Measurements from ENCODE around the gene LRP5. TPM values are rescaled to one million over a fixed set of nuclear protein-coding genes. Genes with fewer than 3 reads are reported as not detected.
"Not testable (repeated sequence)": the region's sequence is repeated elsewhere in the genome, so short reads cannot be mapped to it uniquely, and the experiment has no call there.

LRP5 gene
- total RNA-seq, 1 experiment from 2014 or later: 0.07 TPM

DNA sequence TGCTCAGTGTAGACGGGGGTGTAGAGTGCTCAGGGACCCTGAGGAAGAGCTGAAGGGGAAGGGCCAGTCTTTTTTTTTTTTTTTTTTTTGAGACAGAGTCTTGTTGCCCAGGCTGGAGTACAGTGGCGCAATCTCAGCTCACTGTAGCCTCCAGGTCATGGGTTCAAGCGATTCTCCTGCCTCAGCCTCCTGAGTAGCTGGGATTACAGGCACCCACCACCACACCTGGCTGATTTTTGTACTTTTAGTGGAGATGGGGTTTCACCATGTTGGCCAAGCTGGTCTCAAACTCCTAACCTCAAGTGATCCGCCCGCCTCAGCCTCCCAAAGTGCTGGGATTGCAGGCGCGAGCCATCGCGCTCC is 12.9 kb upstream of the LRP5 start:
- H3K36me3 ChIP-seq (ENCODE audit: insufficient read depth, low read length); DNase-seq; H3K27ac ChIP-seq (ENCODE audit: low read length); H3K27me3 ChIP-seq (ENCODE audit: low read length); H3K4me2 ChIP-seq (ENCODE audit: low read depth, low read length, poor library complexity, severe bottlenecking); H2AFZ ChIP-seq (ENCODE audit: low read length); H3K9me3 ChIP-seq (ENCODE audit: low read length); H3K9me2 ChIP-seq (replicated peaks; ENCODE audit: insufficient read depth, low read length); H3K4me3 ChIP-seq (ENCODE audit: low read length); H4K20me1 ChIP-seq (ENCODE audit: insufficient read depth, low read depth, low read length); H3K79me2 ChIP-seq (ENCODE audit: low read length); H3K9ac ChIP-seq (ENCODE audit: low read length): not testable (repeated sequence)
- peaks cover 12% of the 10 kb centered on the region for H3K4me1 ChIP-seq (ENCODE audit: low read length)

- Histone ChIP-seq H3K4me3 (ENCODE audit: low read length) (no peak overlapping the region), H3K27ac (ENCODE audit: low read length) (no peak overlapping the region), H3K27me3 (ENCODE audit: low read length) (no peaks in the 10 kb centered on the region), H3K9ac (ENCODE audit: low read length) (no peak overlapping the region), H2AFZ (ENCODE audit: low read length) (no peak overlapping the region), H3K9me2 (replicated peaks; ENCODE audit: insufficient read depth, low read length) (no peaks in the 10 kb centered on the region), H4K20me1 (ENCODE audit: insufficient read depth, low read depth, low read length) (no peaks in the 10 kb centered on the region), H3K36me3 (ENCODE audit: insufficient read depth, low read length) (no peaks in the 10 kb centered on the region), H3K4me1 (ENCODE audit: low read length) (peaks cover 12% of the 10 kb centered on the region), H3K79me2 (ENCODE audit: low read length) (no peaks in the 10 kb centered on the region), H3K9me3 (ENCODE audit: low read length) (no peaks in the 10 kb centered on the region), H3K4me2 (ENCODE audit: low read depth, low read length, poor library complexity, severe bottlenecking) (no peak overlapping the region)
- no peak for DNase-seq
These were observed 12.1 kb upstream of the LRP5 start for GRCh38 chr11:68300076-68300830.

- DNase-seq: no peak
- H3K4me3 ChIP-seq (ENCODE audit: low read length): no peak overlapping the region
- H4K20me1 ChIP-seq (ENCODE audit: insufficient read depth, low read depth, low read length): no peaks in the 10 kb centered on the region
- no peaks in the 10 kb centered on the region for H3K79me2 ChIP-seq (ENCODE audit: low read length)
- H3K9me3 ChIP-seq (ENCODE audit: low read length): no peaks in the 10 kb centered on the region
- H3K27ac ChIP-seq (ENCODE audit: low read length): no peak overlapping the region
- H3K27me3 ChIP-seq (ENCODE audit: low read length): no peaks in the 10 kb centered on the region
- peaks cover 12% of the 10 kb centered on the region for H3K4me1 ChIP-seq (ENCODE audit: low read length)
- H3K9ac ChIP-seq (ENCODE audit: low read length): no peak overlapping the region
- H2AFZ ChIP-seq (ENCODE audit: low read length): no peak overlapping the region
- H3K4me2 ChIP-seq (ENCODE audit: low read depth, low read length, poor library complexity, severe bottlenecking): no peak overlapping the region
- H3K36me3 ChIP-seq (ENCODE audit: insufficient read depth, low read length): no peaks in the 10 kb centered on the region
- no peaks in the 10 kb centered on the region for H3K9me2 ChIP-seq (replicated peaks; ENCODE audit: insufficient read depth, low read length)
These were observed 10.1 kb upstream of the LRP5 start for GRCh38 chr11:68302256-68302655.

DNA sequence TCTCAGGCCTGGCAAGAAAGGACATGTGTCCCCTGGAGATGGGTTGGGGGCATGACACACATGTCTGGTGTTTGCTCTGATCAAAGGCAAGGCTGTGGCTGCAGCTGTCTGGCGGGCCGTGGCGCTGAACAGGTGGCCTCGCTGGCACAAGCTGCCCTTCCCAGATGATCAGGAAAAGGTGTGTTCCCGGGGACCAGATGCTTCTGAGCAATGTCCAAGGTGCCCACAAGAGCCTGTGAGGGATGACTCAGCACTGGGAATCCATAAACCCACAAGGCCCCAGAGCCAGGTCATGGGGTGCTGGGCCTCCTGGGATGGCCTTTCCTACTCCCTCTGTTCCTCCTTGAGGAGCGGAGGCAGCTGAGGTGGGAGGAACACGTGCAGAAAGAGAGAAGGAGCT is 9.7 kb upstream of the LRP5 start:
- Histone ChIP-seq H3K4me2 (ENCODE audit: low read depth, low read length, poor library complexity, severe bottlenecking) (no peak overlapping the region), H4K20me1 (ENCODE audit: insufficient read depth, low read depth, low read length) (no peaks in the 10 kb centered on the region), H3K9me2 (replicated peaks; ENCODE audit: insufficient read depth, low read length) (no peaks in the 10 kb centered on the region), H3K27me3 (ENCODE audit: low read length) (no peaks in the 10 kb centered on the region), H3K4me3 (ENCODE audit: low read length) (no peak overlapping the region), H3K36me3 (ENCODE audit: insufficient read depth, low read length) (no peaks in the 10 kb centered on the region), H2AFZ (ENCODE audit: low read length) (no peak overlapping the region), H3K9ac (ENCODE audit: low read length) (no peak overlapping the region), H3K27ac (ENCODE audit: low read length) (no peak overlapping the region), H3K79me2 (ENCODE audit: low read length) (no peaks in the 10 kb centered on the region), H3K4me1 (ENCODE audit: low read length) (peaks cover 12% of the 10 kb centered on the region), H3K9me3 (ENCODE audit: low read length) (no peaks in the 10 kb centered on the region)
- DNase-seq: no peak

DNA sequence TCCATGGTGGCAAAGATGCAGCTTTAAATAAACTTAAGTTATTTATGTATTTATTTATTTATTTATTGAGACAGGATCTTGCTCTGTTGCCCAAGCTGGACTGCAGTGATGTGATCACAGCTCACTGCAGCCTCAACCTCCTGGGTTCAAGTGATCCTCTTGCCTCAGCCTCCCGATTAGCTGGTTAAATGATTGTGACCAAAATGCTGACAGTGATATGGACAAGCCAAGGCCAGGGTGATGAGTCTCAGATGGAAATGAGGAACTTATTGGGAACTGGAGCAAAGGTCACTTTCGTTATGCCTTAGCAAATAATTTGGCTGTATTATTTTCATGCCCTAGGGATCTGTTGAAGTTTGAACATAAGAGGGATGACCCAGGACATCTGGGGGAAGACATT is 9.3 kb upstream of the LRP5 start:
- Histone ChIP-seq H3K79me2 (ENCODE audit: low read length) (no peaks in the 10 kb centered on the region), H2AFZ (ENCODE audit: low read length) (no peak overlapping the region), H3K9ac (ENCODE audit: low read length) (no peak overlapping the region), H3K9me3 (ENCODE audit: low read length) (no peaks in the 10 kb centered on the region), H3K4me3 (ENCODE audit: low read length) (no peak overlapping the region), H3K4me2 (ENCODE audit: low read depth, low read length, poor library complexity, severe bottlenecking) (no peak overlapping the region), H3K9me2 (replicated peaks; ENCODE audit: insufficient read depth, low read length) (no peaks in the 10 kb centered on the region), H4K20me1 (ENCODE audit: insufficient read depth, low read depth, low read length) (no peaks in the 10 kb centered on the region), H3K4me1 (ENCODE audit: low read length) (peaks cover 12% of the 10 kb centered on the region), H3K27me3 (ENCODE audit: low read length) (no peaks in the 10 kb centered on the region), H3K27ac (ENCODE audit: low read length) (no peak overlapping the region), H3K36me3 (ENCODE audit: insufficient read depth, low read length) (no peaks in the 10 kb centered on the region)
- peak; percentile 49 for DNase-seq

DNA sequence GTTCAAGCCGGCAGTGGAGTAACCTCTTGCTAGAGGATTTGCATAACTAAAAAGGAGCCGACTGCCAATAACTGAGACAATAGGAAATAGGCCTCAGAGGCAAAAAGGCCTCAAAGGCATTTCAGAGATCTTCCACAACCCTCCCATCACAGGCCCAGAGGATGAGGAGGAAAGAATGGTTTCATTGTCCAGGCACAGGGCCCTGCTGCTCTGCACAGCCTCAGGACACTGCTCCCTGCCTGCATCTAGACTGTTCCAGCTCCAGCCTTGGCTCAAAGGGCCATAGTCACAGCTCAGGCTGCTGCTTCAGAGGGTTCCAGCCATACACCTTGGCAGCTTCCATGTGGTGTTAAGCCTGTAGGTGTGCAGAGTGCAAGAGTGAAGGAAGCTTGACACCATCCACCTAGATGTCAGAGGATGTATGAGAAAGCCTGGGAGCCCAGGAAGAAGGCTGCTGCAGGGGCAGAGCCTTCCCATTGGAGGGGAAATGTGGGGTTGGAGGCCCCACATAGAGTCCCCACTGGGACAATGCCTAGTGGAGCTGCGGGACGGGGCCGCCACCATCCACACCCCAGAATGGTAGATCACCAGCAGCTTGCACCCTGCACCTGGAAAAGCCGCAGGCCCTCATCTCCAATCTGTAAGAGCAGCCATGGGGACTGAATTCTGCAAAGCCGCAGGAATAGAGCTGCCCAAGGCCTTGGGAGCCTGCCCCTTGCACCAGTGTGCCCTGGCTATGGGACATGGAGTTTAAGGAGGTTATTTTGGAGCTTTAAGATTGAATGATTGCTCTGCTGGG is 8.2 kb upstream of the LRP5 start:
- Histone ChIP-seq H3K4me3 (ENCODE audit: low read length) (no peak overlapping the region), H3K27ac (ENCODE audit: low read length) (no peak overlapping the region), H3K79me2 (ENCODE audit: low read length) (no peaks in the 10 kb centered on the region), H3K4me1 (ENCODE audit: low read length) (peaks cover 12% of the 10 kb centered on the region), H3K4me2 (ENCODE audit: low read depth, low read length, poor library complexity, severe bottlenecking) (no peak overlapping the region), H2AFZ (ENCODE audit: low read length) (no peak overlapping the region; the same call in 1 of the 2 replicates), H3K9ac (ENCODE audit: low read length) (no peak overlapping the region), H4K20me1 (ENCODE audit: insufficient read depth, low read depth, low read length) (no peaks in the 10 kb centered on the region), H3K9me3 (ENCODE audit: low read length) (no peaks in the 10 kb centered on the region), H3K9me2 (replicated peaks; ENCODE audit: insufficient read depth, low read length) (no peaks in the 10 kb centered on the region), H3K27me3 (ENCODE audit: low read length) (no peaks in the 10 kb centered on the region), H3K36me3 (ENCODE audit: insufficient read depth, low read length) (no peaks in the 10 kb centered on the region)
- no peak for DNase-seq

- Histone ChIP-seq H3K9me3 (ENCODE audit: low read length) (no peaks in the 10 kb centered on the region), H4K20me1 (ENCODE audit: insufficient read depth, low read depth, low read length) (no peaks in the 10 kb centered on the region), H3K9me2 (replicated peaks; ENCODE audit: insufficient read depth, low read length) (no peaks in the 10 kb centered on the region), H3K4me3 (ENCODE audit: low read length) (no peak overlapping the region), H3K4me2 (ENCODE audit: low read depth, low read length, poor library complexity, severe bottlenecking) (no peak overlapping the region), H3K4me1 (ENCODE audit: low read length) (peaks cover 12% of the 10 kb centered on the region), H2AFZ (ENCODE audit: low read length) (no peak overlapping the region), H3K27ac (ENCODE audit: low read length) (no peak overlapping the region), H3K9ac (ENCODE audit: low read length) (no peak overlapping the region), H3K36me3 (ENCODE audit: insufficient read depth, low read length) (no peaks in the 10 kb centered on the region), H3K79me2 (ENCODE audit: low read length) (no peaks in the 10 kb centered on the region), H3K27me3 (ENCODE audit: low read length) (no peaks in the 10 kb centered on the region)
- DNase-seq: no peak
These were observed 5.8 kb upstream of the LRP5 start for GRCh38 chr11:68306636-68307035.

DNA sequence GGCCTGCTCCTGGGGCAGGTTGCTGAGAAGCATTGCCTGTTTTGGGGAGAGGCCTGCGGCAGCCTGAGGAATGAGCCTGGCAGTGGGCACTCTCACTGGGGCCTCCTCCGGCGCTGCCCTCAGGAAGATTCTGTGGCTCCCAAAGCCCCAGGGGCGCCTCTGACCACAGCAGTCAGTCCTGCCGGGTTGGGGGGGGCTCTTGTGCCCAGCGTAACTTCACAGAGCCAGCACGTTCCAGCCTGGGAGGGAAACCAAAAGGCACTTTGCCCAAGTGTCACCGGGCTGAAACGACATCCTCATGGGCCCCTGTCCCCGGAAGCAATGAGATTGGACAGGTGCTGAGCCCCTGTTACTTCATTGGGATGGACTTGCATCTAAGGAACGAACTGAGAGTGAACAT is 4.3 kb upstream of the LRP5 start:
- no peak overlapping the region for H3K9ac ChIP-seq (ENCODE audit: low read length)
- H3K4me1 ChIP-seq (ENCODE audit: low read length): peaks cover 11% of the 10 kb centered on the region
- H3K4me2 ChIP-seq (ENCODE audit: low read depth, low read length, poor library complexity, severe bottlenecking): no peak overlapping the region
- no peak overlapping the region for H3K27ac ChIP-seq (ENCODE audit: low read length)
- no peak overlapping the region for H2AFZ ChIP-seq (ENCODE audit: low read length)
- no peaks in the 10 kb centered on the region for H3K9me3 ChIP-seq (ENCODE audit: low read length)
- no peaks in the 10 kb centered on the region for H3K79me2 ChIP-seq (ENCODE audit: low read length)
- no peak for DNase-seq
- H4K20me1 ChIP-seq (ENCODE audit: insufficient read depth, low read depth, low read length): no peaks in the 10 kb centered on the region
- H3K36me3 ChIP-seq (ENCODE audit: insufficient read depth, low read length): no peaks in the 10 kb centered on the region
- H3K27me3 ChIP-seq (ENCODE audit: low read length): no peaks in the 10 kb centered on the region
- H3K4me3 ChIP-seq (ENCODE audit: low read length): no peak overlapping the region
- H3K9me2 ChIP-seq (replicated peaks; ENCODE audit: insufficient read depth, low read length): no peaks in the 10 kb centered on the region

All from Karpas-422 (cell line).